A673 (cell line): Measurements from ENCODE around the gene INPP5A. TPM values are rescaled to one million over a fixed set of nuclear protein-coding genes. Genes with fewer than 3 reads are reported as not detected.

Experiments
- BruUV-seq: library from RNA; stranded (reverse); fragments of 400-500 nt; replicated peaks from 2 replicates; lab custom pipeline; 2021; lab: Mats Ljungman, UMichigan
- CTCF ChIA-PET: fragments of 300-600 bp; sonication (Branson Sonifier 250); formaldehyde crosslinking; loops from one replicate; lab custom pipeline; 2022; ENCODE audit warnings: antibody characterized with exemption; lab: Charles Lee
- POLR2A ChIA-PET: fragments of 300-600 bp; sonication (Branson Sonifier 250); formaldehyde crosslinking; loops from one replicate; lab custom pipeline; 2022; ENCODE audit warnings: antibody characterized with exemption; ENCODE audit not compliant: low non-redundant PET; lab: Charles Lee
- DNase-seq: peaks from one replicate; pipeline ENCODE4 v3.0.0-alpha.2; 2015; ENCODE audit warnings: low spot score
- H3K27ac ChIP-seq: fragments of 200-600 bp; sonication (generic); 2 replicates; pipeline ENCODE4 v1.5.1; 2016; ENCODE audit warnings: mixed run types, low read depth, mild to moderate bottlenecking, mixed read lengths, antibody characterized with exemption, low read length; ENCODE audit not compliant: poor library complexity, severe bottlenecking
- H3K27me3 ChIP-seq: fragments of 200-600 bp; sonication (generic); replicated peaks from 2 replicates; pipeline ENCODE4 v1.6.1; 2017; ENCODE audit warnings: mixed run types, low read depth, mild to moderate bottlenecking, mixed read lengths, antibody characterized with exemption, low read length; ENCODE audit not compliant: insufficient read depth, poor library complexity
- H3K36me3 ChIP-seq: fragments of 200-600 bp; sonication (generic); 2 replicates; pipeline ENCODE4 v1.6.1; 2016; ENCODE audit warnings: mixed run types, mild to moderate bottlenecking, mixed read lengths, antibody characterized with exemption, low read length; ENCODE audit not compliant: insufficient read depth, poor library complexity, severe bottlenecking
- H3K4me1 ChIP-seq: fragments of 200-600 bp; sonication (generic); 2 replicates; pipeline ENCODE4 v1.6.1; 2017; ENCODE audit warnings: mixed run types, mild to moderate bottlenecking, mixed read lengths, antibody characterized with exemption, low read length; ENCODE audit not compliant: insufficient read depth, poor library complexity, severe bottlenecking
- H3K4me3 ChIP-seq: fragments of 200-600 bp; sonication (generic); 2 replicates; pipeline ENCODE4 v1.5.1; 2016; ENCODE audit warnings: low read depth, mixed run types, mild to moderate bottlenecking, mixed read lengths, low read length; ENCODE audit not compliant: poor library complexity, severe bottlenecking
- H3K9me3 ChIP-seq: fragments of 200-600 bp; sonication (generic); 2 replicates; pipeline ENCODE4 v1.6.1; 2016; ENCODE audit warnings: mixed run types, low read depth, mild to moderate bottlenecking, mixed read lengths, antibody characterized with exemption, low read length; ENCODE audit not compliant: poor library complexity, severe bottlenecking
- EZH2 ChIP-seq: fragments of 200-600 bp; sonication (generic); IDR thresholded peaks from 2 replicates; pipeline ENCODE4 v1.6.1; 2017; ENCODE audit warnings: borderline replicate concordance, low read depth, mild to moderate bottlenecking, mixed read lengths, antibody characterized with exemption, low read length; ENCODE audit not compliant: poor library complexity, severe bottlenecking
- intact Hi-C: fragments of 100-400 bp; cut with micrococcal nuclease; formaldehyde crosslinking; loops from one replicate; pipeline ENCODE4 v1.10.0; 2022; ENCODE audit not compliant: unreplicated experiment
- total RNA-seq: library from RNA; stranded (reverse); gene quantifications from 2 replicates; pipeline ENCODE4 v1.2.3, GENCODE V29; 2021
- TF ChIP-seq, protein P1 (sequence below): fragments of 300-800, 200-600 bp; sonication (generic); conservative IDR thresholded peaks from 2 replicates; pipeline ENCODE4 v1.5.1; 2017; ENCODE audit warnings: low read depth, mild to moderate bottlenecking, antibody characterized with exemption, low read length, moderate library complexity, mixed read lengths

INPP5A gene
- total RNA-seq, 1 experiment from 2014 or later: 21.8 TPM

GRCh38 chr10:132726951-132727350 lies 189.4 kb downstream of the INPP5A start:
- no peaks in the 10 kb centered on the region for H3K4me1 ChIP-seq
- H3K4me3 ChIP-seq: no peak overlapping the region
- no peaks in the 10 kb centered on the region for H3K27me3 ChIP-seq
- TF ChIP-seq, protein P1, sequence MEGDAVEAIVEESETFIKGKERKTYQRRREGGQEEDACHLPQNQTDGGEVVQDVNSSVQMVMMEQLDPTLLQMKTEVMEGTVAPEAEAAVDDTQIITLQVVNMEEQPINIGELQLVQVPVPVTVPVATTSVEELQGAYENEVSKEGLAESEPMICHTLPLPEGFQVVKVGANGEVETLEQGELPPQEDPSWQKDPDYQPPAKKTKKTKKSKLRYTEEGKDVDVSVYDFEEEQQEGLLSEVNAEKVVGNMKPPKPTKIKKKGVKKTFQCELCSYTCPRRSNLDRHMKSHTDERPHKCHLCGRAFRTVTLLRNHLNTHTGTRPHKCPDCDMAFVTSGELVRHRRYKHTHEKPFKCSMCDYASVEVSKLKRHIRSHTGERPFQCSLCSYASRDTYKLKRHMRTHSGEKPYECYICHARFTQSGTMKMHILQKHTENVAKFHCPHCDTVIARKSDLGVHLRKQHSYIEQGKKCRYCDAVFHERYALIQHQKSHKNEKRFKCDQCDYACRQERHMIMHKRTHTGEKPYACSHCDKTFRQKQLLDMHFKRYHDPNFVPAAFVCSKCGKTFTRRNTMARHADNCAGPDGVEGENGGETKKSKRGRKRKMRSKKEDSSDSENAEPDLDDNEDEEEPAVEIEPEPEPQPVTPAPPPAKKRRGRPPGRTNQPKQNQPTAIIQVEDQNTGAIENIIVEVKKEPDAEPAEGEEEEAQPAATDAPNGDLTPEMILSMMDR: no peak
- TF ChIP-seq EZH2: no peak
- no peak for DNase-seq
- H3K9me3 ChIP-seq: no peaks in the 10 kb centered on the region
- ChIA-PET POLR2A (no interaction called here), CTCF (no interaction called here)
- no TSS peak for BruUV-seq
- no peaks in the 10 kb centered on the region for H3K36me3 ChIP-seq
- H3K27ac ChIP-seq: no peak overlapping the region
- intact Hi-C loops: no loop called here

DNA sequence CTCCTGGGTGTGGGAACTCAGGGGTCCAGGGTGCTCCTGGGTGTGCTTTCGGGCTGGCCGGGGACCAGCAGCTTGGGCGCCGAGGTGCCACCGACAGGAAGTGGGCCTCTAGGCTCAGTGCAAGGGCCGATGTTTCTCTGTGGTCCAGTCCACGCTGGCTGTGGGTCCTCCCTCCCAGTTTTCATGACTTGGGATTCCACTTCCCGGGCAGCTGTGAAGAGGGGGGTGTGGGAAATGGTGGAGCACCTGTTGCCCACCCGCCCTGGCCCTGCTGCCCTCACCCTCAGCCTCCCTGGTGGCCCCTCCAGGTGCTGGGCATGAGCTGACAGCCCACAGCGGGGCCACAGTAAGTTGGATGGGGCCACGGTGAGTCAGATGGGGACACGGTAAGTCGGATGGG lies 189.8 kb downstream of the INPP5A start:
- intact Hi-C loops: no loop called here

DNA sequence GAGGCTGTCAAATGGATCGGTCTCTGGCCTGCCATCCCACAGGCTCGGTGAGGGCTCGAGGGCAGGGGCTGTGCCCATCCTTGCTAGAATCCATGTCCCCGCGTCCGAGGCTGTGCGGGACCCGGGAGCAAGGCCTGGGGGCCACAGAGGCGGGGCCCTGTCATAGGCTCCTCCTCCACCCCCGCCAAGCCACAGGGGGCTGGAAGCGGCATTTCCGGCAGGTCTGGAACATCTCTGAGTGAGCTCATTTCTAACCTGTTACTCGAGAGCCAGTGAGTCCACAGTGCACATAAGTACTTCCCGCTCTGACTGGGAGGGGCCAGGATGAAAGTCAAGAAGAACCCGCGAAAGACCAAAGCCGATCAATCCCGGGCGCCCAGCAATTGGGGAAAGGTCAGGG lies 190.7 kb downstream of the INPP5A start:
- Histone ChIP-seq H3K36me3 (no peaks in the 10 kb centered on the region), H3K4me3 (no peak overlapping the region), H3K4me1 (no peaks in the 10 kb centered on the region), H3K9me3 (no peaks in the 10 kb centered on the region), H3K27ac (no peak overlapping the region), H3K27me3 (no peaks in the 10 kb centered on the region)
- CTCF ChIA-PET: no interaction called here
- DNase-seq: no peak
- intact Hi-C loops: no loop called here
- POLR2A ChIA-PET: no interaction called here
- no peak for TF ChIP-seq EZH2
- TF ChIP-seq, protein P1: no peak
- no TSS peak for BruUV-seq

More for the DNA sequence above, 189.8 kb downstream of the INPP5A start:
- Histone ChIP-seq H3K4me3 (no peak overlapping the region), H3K36me3 (no peaks in the 10 kb centered on the region), H3K4me1 (no peaks in the 10 kb centered on the region), H3K27ac (no peak overlapping the region), H3K27me3 (no peaks in the 10 kb centered on the region), H3K9me3 (no peaks in the 10 kb centered on the region)
- no TSS peak for BruUV-seq
- no peak for TF ChIP-seq EZH2
- TF ChIP-seq, protein P1: no peak
- ChIA-PET POLR2A (no interaction called here), CTCF (no interaction called here)
- no peak for DNase-seq
